IMR-90 (cell line): ENCODE results near the gene PTGES2. TPM values are rescaled to one million over a fixed set of nuclear protein-coding genes. Genes with fewer than 3 reads are reported as not detected.

Experiments
- ATAC-seq: fragments of 200-7000 bp; cut with Tn5 transposase; 2 replicates; pipeline ENCODE4 v1.9.1; 2020; ENCODE audit warnings: low read depth, mild to moderate bottlenecking, moderate library complexity
- BruUV-seq: library from RNA; stranded (reverse); fragments of 400-500 nt; replicated peaks from 2 replicates; lab custom pipeline; 2021; lab: Mats Ljungman, UMichigan
- CTCF ChIA-PET: fragments of 300-600 bp; formaldehyde crosslinking; extraction: SDS; loops from one replicate; lab custom pipeline; 2021; ENCODE audit warnings: antibody characterized with exemption; lab: Yijun Ruan, JAX
- POLR2A ChIA-PET: fragments of 300-600 bp; sonication (Branson Sonifier 250); formaldehyde crosslinking; loops from one replicate; lab custom pipeline; 2022; ENCODE audit warnings: antibody characterized with exemption; ENCODE audit not compliant: unreplicated experiment; lab: Charles Lee
- DNase-seq: peaks from one replicate; pipeline ENCODE4 v3.0.0; 2013
- H2AFZ ChIP-seq: replicated peaks from 2 replicates; pipeline ENCODE3; 2013; ENCODE audit warnings: low read length, mild to moderate bottlenecking; ENCODE audit not compliant: poor library complexity
- H2AK5ac ChIP-seq: 2 replicates; pipeline ENCODE4 v1.6.1; 2013; ENCODE audit warnings: low read depth, low read length, inconsistent platforms
- H2AK9ac ChIP-seq: replicated peaks from 2 replicates; pipeline ENCODE3; 2013; ENCODE audit warnings: mild to moderate bottlenecking, low read depth, low read length, moderate library complexity; ENCODE audit not compliant: poor library complexity
- H2BK120ac ChIP-seq: 2 replicates; pipeline ENCODE4 v1.6.1; 2013; ENCODE audit warnings: low read depth, low read length, inconsistent platforms
- H2BK15ac ChIP-seq: 3 replicates; pipeline ENCODE4 v1.6.1; 2013; ENCODE audit warnings: low read depth, low read length, inconsistent platforms
- H2BK20ac ChIP-seq: 2 replicates; pipeline ENCODE4 v1.6.1; 2013; ENCODE audit warnings: low read depth, mild to moderate bottlenecking, inconsistent platforms, low read length, moderate library complexity
- H2BK5ac ChIP-seq: 2 replicates; pipeline ENCODE4 v1.6.1; 2013; ENCODE audit warnings: mild to moderate bottlenecking, low read depth, low read length, inconsistent platforms; ENCODE audit not compliant: poor library complexity, severe bottlenecking
- H3K14ac ChIP-seq: replicated peaks from 2 replicates; pipeline ENCODE4 v1.6.1; 2013; ENCODE audit warnings: low read depth, low read length, inconsistent platforms
- H3K18ac ChIP-seq: 2 replicates; pipeline ENCODE4 v1.6.1; 2013; ENCODE audit warnings: low read depth, low read length, control low read depth
- H3K23ac ChIP-seq: 2 replicates; pipeline ENCODE4 v1.6.1; 2013; ENCODE audit warnings: low read depth, low read length, inconsistent platforms
- H3K27ac ChIP-seq: 2 replicates; pipeline ENCODE4 v1.5.1; 2013; ENCODE audit warnings: mild to moderate bottlenecking, control low read depth, low read length; ENCODE audit not compliant: insufficient read depth
- H3K27me3 ChIP-seq: 2 replicates; pipeline ENCODE4 v1.6.1; 2013; ENCODE audit warnings: low read length; ENCODE audit not compliant: control insufficient read depth, insufficient read depth
- H3K36me3 ChIP-seq: 2 replicates; pipeline ENCODE4 v1.6.1; 2013; ENCODE audit warnings: low read length, mixed read lengths; ENCODE audit not compliant: control insufficient read depth, insufficient read depth
- H3K4ac ChIP-seq: 2 replicates; pipeline ENCODE4 v1.6.1; 2013; ENCODE audit warnings: low read depth, low read length, inconsistent platforms
- H3K4me1 ChIP-seq: 2 replicates; pipeline ENCODE4 v1.6.1; 2013; ENCODE audit warnings: low read length, mixed read lengths; ENCODE audit not compliant: control insufficient read depth, insufficient read depth
- H3K4me2 ChIP-seq: 2 replicates; pipeline ENCODE4 v1.6.1; 2013; ENCODE audit warnings: low read depth, mild to moderate bottlenecking, control low read depth, low read length, moderate library complexity
- H3K4me3 ChIP-seq: 2 replicates; pipeline ENCODE4 v1.5.1; 2013; ENCODE audit warnings: low read depth, mild to moderate bottlenecking, control low read depth, low read length, moderate library complexity; ENCODE audit not compliant: insufficient read depth
- H3K56ac ChIP-seq: 2 replicates; pipeline ENCODE4 v1.6.1; 2013; ENCODE audit warnings: low read length, inconsistent platforms; ENCODE audit not compliant: insufficient read depth; ENCODE audit errors: extremely low read depth
- H3K79me1 ChIP-seq, 2 experiments: 2 replicates each; pipeline ENCODE4 v1.6.1; 2013; ENCODE audit warnings: low read length in 2 of 2, inconsistent platforms in 1 of 2, low read depth in 1 of 2
- H3K9ac ChIP-seq: 2 replicates; pipeline ENCODE4 v1.6.1; 2013; ENCODE audit warnings: low read depth, low read length, control low read depth
- H3K9me1 ChIP-seq: 2 replicates; pipeline ENCODE4 v1.6.1; 2013; ENCODE audit warnings: low read length, inconsistent platforms; ENCODE audit not compliant: insufficient read depth
- H3K9me3 ChIP-seq: 2 replicates; pipeline ENCODE4 v1.6.1; 2013; ENCODE audit warnings: low read length; ENCODE audit not compliant: control insufficient read depth, insufficient read depth
- H4K20me1 ChIP-seq: 2 replicates; pipeline ENCODE4 v1.6.1; 2013; ENCODE audit warnings: low read length, inconsistent platforms; ENCODE audit not compliant: insufficient read depth
- H4K5ac ChIP-seq: 2 replicates; pipeline ENCODE4 v1.6.1; 2013; ENCODE audit warnings: mild to moderate bottlenecking, low read depth, low read length, control low read depth
- H4K8ac ChIP-seq, 2 experiments: 2 replicates each; pipeline ENCODE4 v1.6.1; 2013; ENCODE audit warnings: low read depth in 2 of 2, low read length in 2 of 2, control low read depth in 1 of 2, inconsistent platforms in 1 of 2
- H4K91ac ChIP-seq: 2 replicates; pipeline ENCODE4 v1.6.1; 2013; ENCODE audit warnings: low read depth, low read length, inconsistent platforms; ENCODE audit not compliant: insufficient read depth
- BHLHE40 ChIP-seq: fragments of 150-350 bp; IDR thresholded peaks from 2 replicates; pipeline ENCODE4 v1.6.1; 2016; ENCODE audit warnings: mild to moderate bottlenecking, low read depth, low read length
- CHD1 ChIP-seq: IDR thresholded peaks from 2 replicates; pipeline ENCODE4 v1.6.1; 2012; ENCODE audit warnings: low read depth, low read length, improper control_type of control experiment
- CTCF ChIP-seq: conservative IDR thresholded peaks from 2 replicates; pipeline ENCODE4 v1.5.1; 2012; ENCODE audit warnings: mild to moderate bottlenecking, low read depth, low read length, improper control_type of control experiment
- ELK1 ChIP-seq: fragments of 150-350 bp; IDR thresholded peaks from 2 replicates; pipeline ENCODE4 v1.6.1; 2016; ENCODE audit warnings: low read depth, mild to moderate bottlenecking, low read length, moderate library complexity, borderline replicate concordance
- FOS ChIP-seq: fragments of 150-350 bp; IDR thresholded peaks from 2 replicates; pipeline ENCODE4 v1.6.1; 2016; ENCODE audit warnings: low read depth, low read length
- MAFK ChIP-seq: IDR thresholded peaks from 2 replicates; pipeline ENCODE4 v1.6.1; 2012; ENCODE audit warnings: low read depth, low read length, improper control_type of control experiment
- MAZ ChIP-seq: IDR thresholded peaks from 2 replicates; pipeline ENCODE4 v1.6.1; 2012; ENCODE audit warnings: low read depth, mild to moderate bottlenecking, low read length, improper control_type of control experiment, moderate library complexity, borderline replicate concordance
- NFE2L2 ChIP-seq: fragments of 150-350 bp; IDR thresholded peaks from 2 replicates; pipeline ENCODE4 v1.6.1; 2016; ENCODE audit warnings: low read depth, mild to moderate bottlenecking, low read length
- POLR2A ChIP-seq: IDR thresholded peaks from 2 replicates; pipeline ENCODE4 v1.6.1; 2012; ENCODE audit warnings: mild to moderate bottlenecking, low read depth, low read length
- RAD21 ChIP-seq: IDR thresholded peaks from 2 replicates; pipeline ENCODE4 v1.6.1; 2012; ENCODE audit warnings: low read length, improper control_type of control experiment
- RCOR1 ChIP-seq: IDR thresholded peaks from 2 replicates; pipeline ENCODE4 v1.6.1; 2012; ENCODE audit warnings: mild to moderate bottlenecking, low read length, improper control_type of control experiment; ENCODE audit not compliant: insufficient replicate concordance
- SMC3 ChIP-seq: fragments of 150-350 bp; IDR thresholded peaks from 2 replicates; pipeline ENCODE4 v1.6.1; 2016; ENCODE audit warnings: low read depth, mild to moderate bottlenecking, antibody characterized with exemption, low read length, moderate library complexity
- USF2 ChIP-seq: fragments of 150-350 bp; IDR thresholded peaks from 2 replicates; pipeline ENCODE4 v1.6.1; 2017; ENCODE audit warnings: mild to moderate bottlenecking, antibody characterized with exemption, low read length, low read depth
- WGBS, 2 experiments: methylation state at CpG; one replicate each; pipeline versions ENCODE4 v1.1.5 to v1.1.7; 2013; ENCODE audit warnings: missing lambda C conversion rate in 2 of 2; ENCODE audit not compliant: insufficient read length in 1 of 2; ENCODE audit errors: extremely low coverage in 2 of 2; 5-methylcytosine and 5-hydroxymethylcytosine counted together
- dilution Hi-C: fragments of 300-500 bp; cut with HindIII; formaldehyde crosslinking; loops from one replicate; pipeline ENCODE4 v1.14.3; 2018; ENCODE audit warnings: low sequenced_read_pairs; ENCODE audit not compliant: unreplicated experiment
- in situ Hi-C: fragments of 300-500 bp; cut with MboI; formaldehyde crosslinking; loops from 3 replicates; pipeline ENCODE4 v1.14.3; 2019; ENCODE audit warnings: low sequenced_read_pairs, inconsistent platforms, mixed read lengths
- intact Hi-C: fragments of 100-400 bp; cut with micrococcal nuclease; formaldehyde crosslinking; loops from 2 replicates; pipeline ENCODE4 v1.10.0; 2022
- polyA plus RNA-seq, 3 experiments: library from polyadenylated mRNA; depleted of rRNA; stranded (reverse); fragments of >200 nt; gene quantifications; 2 replicates each; pipeline ENCODE4 v1.2.3, GENCODE V29; 2012; ENCODE audit warnings: low replicate concordance in 1 of 3
- total RNA-seq: library from RNA; depleted of rRNA; stranded (reverse); fragments of >200 nt; gene quantifications from 2 replicates; pipeline ENCODE4 v1.2.3, GENCODE V29; 2012

PTGES2 gene
- total and polyA plus RNA-seq, 2 of the 4 experiments (the other 2 are of a cell fraction): 100 to 107 TPM

- 0% methylated on average over 34 of the region's 77 CpGs; no CpG with 5 or more reads in 1 of the 2 experiments for WGBS, 2 experiments
- Histone ChIP-seq H3K56ac (peak within 1 kb of the TSS; percentile 43; the same call in 1 of the 2 replicates), H2BK120ac (peak within 1 kb of the TSS; percentile 58), H2AFZ (peak within 1 kb of the TSS; percentile 95), H3K23ac (peak within 1 kb of the TSS; percentile 55; the same call in 1 of the 2 replicates), H3K4me2 (peak within 1 kb of the TSS; percentile 95), H4K8ac (peak within 1 kb of the TSS; percentile 73 to 94), H3K27me3 (0 out of 2 replicates have a peak, but pooled peaks cover 3% of the 10 kb centered on the region), H3K36me3 (peaks cover 27% of the 10 kb centered on the region), H4K5ac (peak within 1 kb of the TSS; percentile 81), H2BK5ac (peak within 1 kb of the TSS; percentile 64), H2BK15ac (peak within 1 kb of the TSS; percentile 1; the same call in 1 of the 3 replicates), H2AK9ac (peak within 1 kb of the TSS; percentile 88), H3K4ac (peak within 1 kb of the TSS; percentile 89), H3K9me3 (no peaks in the 10 kb centered on the region), H2BK20ac (no peak within 1 kb of the TSS), H3K4me1 (peaks cover 1% of the 10 kb centered on the region; the same call in 1 of the 2 replicates), H4K91ac (peak within 1 kb of the TSS; percentile 55; the same call in 1 of the 2 replicates), H3K9ac (peak within 1 kb of the TSS; percentile 66), H3K14ac (peak within 1 kb of the TSS; percentile 81), H3K27ac (peak within 1 kb of the TSS; percentile 70), H3K9me1 (peaks cover 5% of the 10 kb centered on the region), H3K4me3 (peak within 1 kb of the TSS; percentile 82), H3K79me1 (peaks cover 10 to 38% of the 10 kb centered on the region in 2 experiments; a peak in 3 of 4 replicates), H4K20me1 (peaks cover 11% of the 10 kb centered on the region), H2AK5ac (peak within 1 kb of the TSS; percentile 68), H3K18ac (peak within 1 kb of the TSS; percentile 65; the same call in 1 of the 2 replicates)
- intact Hi-C loops (no loop called here), dilution Hi-C loops (no loop called here), in situ Hi-C loops (no loop called here)
- ATAC-seq: peak; percentile 98
- ChIA-PET POLR2A (interaction anchor here (0.9 kb wide), 1 partner anchor 18 kb away, joined by 3 read pairs; no protein-coding TSS in a partner anchor), CTCF (interaction anchor here (1.1 kb wide), 1 partner anchor 23 kb away, joined by 3 read pairs; no protein-coding TSS in a partner anchor)
- peak; percentile 85 for DNase-seq
- BruUV-seq: no TSS peak
- no peak for TF ChIP-seq MAFK
- TF ChIP-seq POLR2A: peak; percentile 72
- no peak for TF ChIP-seq SMC3
- no peak for TF ChIP-seq BHLHE40
- TF ChIP-seq RAD21: no peak
- no peak for TF ChIP-seq RCOR1
- no peak for TF ChIP-seq CHD1
- 0 out of 2 replicates have a peak, but pooled peaks have one; percentile 4 for TF ChIP-seq USF2
- TF ChIP-seq CTCF: no peak
- TF ChIP-seq ELK1: no peak
- no peak for TF ChIP-seq NFE2L2
- TF ChIP-seq FOS: no peak
- peak; percentile 87; the same call in 1 of the 2 replicates for TF ChIP-seq MAZ
Observed at GRCh38 chr9:128159784-128160602, 32.5 kb upstream of the PTGES2 start, which contains the start of gene BBLN. BBLN (plus strand) TSS chr9:128160265; CDS start chr9:128160408, 143 bp downstream.
